HG02678 (cell line): ENCODE measurements around the gene FOXJ3.

Experiments
- ATAC-seq: cut with Tn5 transposase; IDR thresholded peaks from one replicate; pipeline ENCODE4 v1.9.1; 2021; ENCODE audit warnings: mild to moderate bottlenecking, moderate library complexity; ENCODE audit not compliant: unreplicated experiment

FOXJ3 gene

DNA sequence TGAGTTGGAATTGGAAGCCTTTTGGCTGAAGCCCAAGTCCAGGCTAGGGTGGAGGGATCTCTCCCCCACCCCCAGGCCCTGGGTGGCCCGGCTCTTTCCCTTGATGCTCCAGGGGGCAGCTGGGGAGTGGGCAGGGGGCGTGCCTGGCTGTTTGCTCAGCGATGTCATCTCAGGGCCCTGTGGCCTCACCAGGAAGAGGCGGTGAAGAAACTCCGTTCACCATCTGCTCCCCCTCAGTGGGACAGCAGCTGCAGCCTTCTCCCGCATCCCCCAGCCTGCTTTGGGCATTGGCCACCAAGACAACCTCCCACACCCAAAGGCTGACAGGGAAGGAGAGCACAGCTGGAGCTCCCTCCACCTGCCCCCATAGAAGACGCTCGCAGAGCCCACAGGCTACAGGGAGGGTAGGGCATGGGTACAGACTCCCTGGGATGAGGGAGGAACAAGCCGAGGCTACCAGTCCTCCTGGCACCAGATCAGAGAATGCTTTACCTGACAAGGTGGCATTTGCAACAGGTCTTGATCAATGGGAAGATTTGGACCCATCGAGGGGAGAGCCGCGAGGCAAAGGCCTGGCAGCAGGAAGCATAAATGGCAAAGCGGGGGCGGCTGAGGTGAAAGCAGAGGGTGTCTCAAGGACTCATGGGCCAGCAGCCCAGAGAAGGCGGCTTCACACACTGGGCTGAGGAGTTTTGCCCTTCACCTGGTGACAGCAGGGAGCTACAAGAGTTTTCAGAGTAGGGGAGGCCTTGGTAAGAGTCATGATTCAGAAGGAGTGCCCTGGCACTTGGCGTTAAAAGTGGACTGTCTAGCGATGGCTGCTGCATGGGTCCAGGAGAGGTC lies 164.0 kb downstream of the FOXJ3 start:
- ATAC-seq, result no peak

- no peak for ATAC-seq
These were observed 166.3 kb downstream of the FOXJ3 start for GRCh38 chr1:42168763-42169162.

- no peak for ATAC-seq
These were observed 166.7 kb downstream of the FOXJ3 start for GRCh38 chr1:42168391-42168670.

GRCh38 chr1:42167611-42168390 lies 167.2 kb downstream of the FOXJ3 start:
- no peak for ATAC-seq

DNA sequence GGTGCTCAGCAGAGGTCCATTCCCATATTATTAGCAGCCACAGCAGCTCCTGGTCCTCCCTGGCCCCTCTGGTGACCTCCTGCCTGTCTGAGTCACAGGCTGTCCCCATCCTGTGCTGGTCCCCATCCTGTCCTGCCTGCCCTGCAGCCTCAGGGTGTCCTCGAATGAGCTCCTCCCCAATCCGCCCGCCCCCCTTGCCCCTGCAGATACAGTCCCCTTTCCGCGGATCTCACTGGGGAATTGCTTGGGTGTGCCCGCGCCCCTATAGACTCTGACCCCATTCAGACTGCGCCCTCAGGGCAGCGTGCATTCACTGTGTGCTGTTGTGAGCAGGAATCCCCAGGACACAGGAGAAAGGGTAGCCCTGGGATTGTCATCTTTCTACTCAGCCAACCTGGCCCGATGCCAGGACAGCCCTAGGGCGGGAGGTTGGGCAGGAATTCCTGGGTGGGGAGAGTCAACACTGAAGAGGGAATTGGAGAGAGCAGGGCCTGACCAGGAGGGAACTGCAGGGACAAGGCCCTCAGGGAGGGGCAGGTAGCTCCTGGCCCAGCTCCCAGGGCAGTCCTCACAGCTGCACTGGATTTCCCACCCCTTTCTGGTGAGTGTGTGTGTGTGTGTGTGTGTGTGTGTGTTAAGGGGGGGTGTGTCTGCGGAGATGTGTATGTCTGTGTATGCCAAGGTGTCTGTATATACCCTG lies 169.4 kb downstream of the FOXJ3 start:
- no peak for ATAC-seq

GRCh38 chr1:42164551-42165420 lies 170.2 kb downstream of the FOXJ3 start, which contains the start of gene GUCA2A:
TSS of gene GUCA2A (minus strand) at chr1:42164745. CDS start at chr1:42164712, 33 bp downstream.
- ATAC-seq, result no peak

DNA sequence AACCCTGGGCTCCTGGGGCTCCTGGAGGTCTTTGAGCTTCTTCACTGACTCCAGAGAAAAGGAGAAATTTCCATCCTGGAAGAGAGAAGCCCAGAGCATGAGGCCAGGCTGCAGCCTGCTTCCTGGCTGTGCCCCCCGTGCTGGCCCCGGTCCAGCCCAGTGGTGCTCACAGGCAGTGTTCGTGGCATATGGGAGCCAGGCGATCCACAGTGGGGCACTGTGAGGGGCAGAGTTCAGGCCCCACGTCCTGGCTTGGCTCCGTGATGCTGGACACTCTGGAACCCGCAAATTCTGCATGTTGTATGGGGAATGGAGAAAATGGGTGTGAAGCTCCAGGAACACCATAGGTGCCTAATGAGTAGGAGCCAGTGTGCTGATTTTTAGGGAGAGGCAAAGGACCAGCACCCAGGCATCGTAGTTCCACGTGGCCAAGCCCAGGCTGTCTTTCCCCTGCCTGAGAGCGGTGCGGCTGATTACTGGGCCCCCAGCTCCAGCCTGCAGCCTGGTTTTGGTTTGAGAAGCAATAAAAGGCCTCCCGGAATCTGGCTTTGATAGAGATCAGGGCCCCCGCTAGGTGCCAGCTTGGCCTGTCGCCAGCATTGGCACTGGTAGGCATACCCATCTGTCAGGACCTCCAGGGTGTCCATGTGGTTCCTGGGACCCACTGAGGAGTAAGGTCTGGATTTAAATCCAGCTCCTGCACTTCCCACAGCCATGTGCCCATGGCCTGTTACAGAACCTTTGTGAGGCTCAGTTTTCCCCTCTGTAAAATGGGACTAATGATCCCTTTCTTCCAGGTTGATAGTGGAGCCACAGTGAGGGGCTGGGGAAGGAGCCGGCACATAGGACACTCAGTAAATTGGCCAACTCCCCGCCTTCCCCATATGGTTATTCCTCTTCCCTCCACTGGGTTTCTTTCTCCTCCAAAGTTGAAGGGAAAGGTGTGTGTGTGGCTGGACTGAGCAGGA lies 171.2 kb downstream of the FOXJ3 start:
- ATAC-seq, result no peak

DNA sequence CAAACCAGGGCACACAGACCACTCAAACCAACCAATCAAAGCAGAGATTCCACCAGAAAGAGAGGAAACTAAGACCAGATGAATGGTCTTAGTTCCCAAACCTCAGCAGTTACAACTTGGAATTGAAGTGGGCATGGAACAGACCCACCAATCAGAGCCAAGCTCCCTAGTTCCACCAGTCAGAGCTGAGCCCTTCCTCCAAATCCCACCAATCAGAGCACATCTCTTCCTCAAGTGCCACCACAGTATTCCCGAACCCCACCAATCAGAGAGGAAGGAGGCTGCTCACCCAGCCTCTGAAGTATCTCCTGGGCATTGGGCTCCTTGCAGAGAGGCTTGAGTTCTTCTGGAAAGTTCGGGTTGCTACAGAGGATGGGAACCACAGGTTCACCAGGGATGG lies 171.9 kb downstream of the FOXJ3 start:
- no peak for ATAC-seq

- no peak for ATAC-seq
These were observed 172.9 kb downstream of the FOXJ3 start for GRCh38 chr1:42162181-42162580.

DNA sequence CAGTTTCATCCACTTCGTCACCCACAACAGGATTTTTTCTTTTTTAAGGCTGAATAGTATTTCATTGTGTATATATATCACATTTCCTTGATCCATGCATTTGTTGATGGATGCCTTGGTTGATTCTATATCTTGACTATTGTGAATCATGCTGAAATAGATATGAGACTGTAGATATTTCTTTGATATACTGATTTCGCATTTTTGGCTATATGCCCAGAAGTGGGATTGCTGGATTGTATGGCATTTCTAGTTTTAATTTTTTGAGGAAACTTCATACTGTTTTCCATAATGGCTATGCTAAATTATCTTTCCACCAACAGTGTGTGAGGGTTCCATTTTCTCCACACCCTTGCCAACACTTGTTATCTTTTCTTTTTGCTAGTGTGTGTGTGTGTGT lies 176.8 kb downstream of the FOXJ3 start:
- ATAC-seq, result no peak

DNA sequence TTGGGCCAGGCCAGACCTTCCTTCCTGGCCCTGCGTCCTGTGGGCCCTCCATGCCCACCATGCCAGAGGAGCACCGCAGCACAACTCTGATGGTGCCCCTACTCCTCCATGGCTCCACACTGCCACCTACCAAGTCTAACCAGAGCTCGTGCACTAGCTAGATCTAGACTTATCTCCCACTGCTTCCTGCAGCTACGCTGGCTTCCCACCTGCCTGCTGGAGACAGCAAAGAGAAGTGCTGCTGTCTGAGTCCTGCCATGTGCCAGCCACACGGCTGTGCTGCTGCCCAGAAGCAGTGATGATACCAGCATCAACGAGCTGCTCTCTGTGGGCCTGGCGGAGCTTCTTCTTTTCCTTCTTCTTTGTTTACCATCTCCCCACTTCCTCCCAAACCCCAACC lies 177.4 kb downstream of the FOXJ3 start:
- ATAC-seq, result no peak

DNA sequence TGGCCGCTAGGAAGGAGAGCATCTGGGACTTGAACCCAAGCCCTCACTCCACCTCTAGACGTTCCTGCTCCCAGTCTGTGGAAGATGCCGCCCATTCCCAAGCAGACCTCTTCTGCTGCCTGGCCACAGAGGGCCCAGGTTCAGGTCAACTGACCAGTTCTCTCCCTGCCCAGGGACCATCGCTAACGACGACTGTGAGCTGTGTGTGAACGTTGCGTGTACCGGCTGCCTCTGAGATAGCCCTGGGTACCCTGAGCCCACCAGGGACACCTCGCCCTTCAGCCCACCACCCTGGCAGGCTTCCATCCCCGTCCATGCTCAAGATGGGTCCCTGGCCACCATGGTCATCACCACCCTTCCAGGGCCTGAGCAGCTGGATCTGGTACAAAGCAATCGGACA lies 179.7 kb downstream of the FOXJ3 start:
- no peak for ATAC-seq

GRCh38 chr1:42154685-42155084 lies 180.3 kb downstream of the FOXJ3 start:
- no peak for ATAC-seq

- ATAC-seq, result no peak
These were observed 181.4 kb downstream of the FOXJ3 start for GRCh38 chr1:42153624-42154023.

DNA sequence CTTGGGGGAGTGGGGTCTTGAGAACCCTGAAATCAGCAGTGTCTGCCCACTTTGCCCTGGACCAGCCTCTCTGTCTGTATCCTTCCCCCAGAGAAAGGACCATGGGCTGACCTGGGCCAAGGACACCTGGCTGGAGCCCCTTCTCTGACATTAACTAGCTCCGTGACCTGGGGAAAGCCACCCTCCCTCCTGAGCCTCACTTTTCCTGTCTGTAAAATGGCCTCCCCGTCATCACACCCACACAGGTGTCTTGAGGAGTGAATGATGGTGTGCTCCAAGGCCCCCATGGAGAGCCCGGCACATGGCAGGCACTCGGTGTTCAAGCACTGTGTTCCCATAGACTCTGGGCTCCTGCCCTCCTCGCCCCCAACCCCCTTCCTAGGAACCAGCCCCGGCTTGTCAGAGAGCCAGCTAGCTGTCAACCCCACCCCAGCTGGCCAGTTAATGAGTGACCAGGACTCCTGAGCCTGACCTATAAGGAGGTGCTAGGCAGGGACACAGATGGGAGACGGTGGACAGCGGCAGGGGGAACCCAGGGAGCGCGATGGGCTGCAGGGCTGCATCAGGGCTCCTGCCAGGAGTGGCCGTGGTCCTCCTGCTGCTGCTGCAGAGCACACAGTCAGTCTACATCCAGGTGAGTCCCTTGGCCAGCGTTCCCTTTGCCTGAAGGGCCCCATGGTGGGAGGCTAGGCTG lies 182.0 kb downstream of the FOXJ3 start, which contains the start of gene GUCA2B:
TSS of gene GUCA2B (plus strand) at position 504 of the 694 bp plus-strand sequence. CDS start at position 545, 41 bp downstream.
- ATAC-seq, result no peak

GRCh38 chr1:42152119-42152518 lies 182.9 kb downstream of the FOXJ3 start:
- no peak for ATAC-seq

DNA sequence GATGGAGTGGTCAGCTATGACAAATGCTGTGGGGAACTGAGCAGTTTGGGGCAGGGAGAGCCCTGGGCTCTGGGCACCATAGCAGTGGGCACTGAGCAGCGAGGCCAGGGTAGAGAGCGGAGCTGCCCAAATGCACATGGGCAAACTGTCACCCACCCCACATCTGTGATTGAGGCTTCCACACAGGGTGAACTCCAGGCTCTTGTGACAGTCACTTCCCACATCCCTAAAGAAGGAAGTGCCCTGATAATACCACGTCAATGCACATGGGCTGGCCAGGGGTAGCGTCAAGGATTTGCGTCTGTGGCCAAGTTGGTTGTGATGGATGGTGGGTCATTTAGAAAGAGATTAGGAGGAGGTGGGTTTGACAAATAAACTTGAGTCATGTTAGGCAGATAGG lies 184.4 kb downstream of the FOXJ3 start:
- no peak for ATAC-seq

GRCh38 chr1:42148166-42148565 lies 186.9 kb downstream of the FOXJ3 start:
- ATAC-seq, result no peak
